ENCODE measurements around the gene ADAM15. TPM values are rescaled to one million over a fixed set of nuclear protein-coding genes. Genes with fewer than 3 reads are reported as not detected.

The ADAM15 gene
- total RNA-seq, 4 donors from 2014 or later: 135 to 194 (median 183) TPM

DNA sequence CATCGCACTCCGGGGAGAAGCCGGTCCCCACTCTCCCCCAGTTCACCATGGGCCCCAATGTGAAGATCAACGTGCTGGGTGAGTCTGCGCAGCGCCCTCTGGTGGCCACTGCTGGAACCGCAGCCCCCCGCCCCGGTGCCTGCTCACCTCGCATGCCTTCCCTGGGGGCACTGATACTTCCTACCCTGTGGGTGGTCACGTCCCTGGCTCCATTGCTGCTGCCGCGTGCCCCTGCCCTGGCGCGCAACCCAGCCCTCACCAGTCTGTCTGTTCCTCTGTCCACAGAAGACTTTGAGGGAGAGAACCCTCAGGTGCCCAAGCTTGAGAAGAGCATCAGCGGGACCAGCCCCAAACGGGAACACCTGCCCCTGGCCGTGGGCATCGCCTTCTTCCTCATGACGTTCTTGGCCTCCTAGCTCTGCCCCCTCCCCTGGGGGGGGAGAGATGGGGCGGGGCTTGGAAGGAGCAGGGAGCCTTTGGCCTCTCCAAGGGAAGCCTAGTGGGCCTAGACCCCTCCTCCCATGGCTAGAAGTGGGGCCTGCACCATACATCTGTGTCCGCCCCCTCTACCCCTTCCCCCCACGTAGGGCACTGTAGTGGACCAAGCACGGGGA lies 35.1 kb downstream of the ADAM15 start:
- H3K36me3 ChIP-seq: peaks cover 0 to 8% (median 0%) of the 10 kb centered on the region in 3 donors
- no peak for DNase-seq
- WGBS, 2 donors: 4 to 16% methylated on average over 4 to 9 of the region's 24 CpGs
- no peaks in the 10 kb centered on the region for H3K9me3 ChIP-seq
- TF ChIP-seq, protein P1, sequence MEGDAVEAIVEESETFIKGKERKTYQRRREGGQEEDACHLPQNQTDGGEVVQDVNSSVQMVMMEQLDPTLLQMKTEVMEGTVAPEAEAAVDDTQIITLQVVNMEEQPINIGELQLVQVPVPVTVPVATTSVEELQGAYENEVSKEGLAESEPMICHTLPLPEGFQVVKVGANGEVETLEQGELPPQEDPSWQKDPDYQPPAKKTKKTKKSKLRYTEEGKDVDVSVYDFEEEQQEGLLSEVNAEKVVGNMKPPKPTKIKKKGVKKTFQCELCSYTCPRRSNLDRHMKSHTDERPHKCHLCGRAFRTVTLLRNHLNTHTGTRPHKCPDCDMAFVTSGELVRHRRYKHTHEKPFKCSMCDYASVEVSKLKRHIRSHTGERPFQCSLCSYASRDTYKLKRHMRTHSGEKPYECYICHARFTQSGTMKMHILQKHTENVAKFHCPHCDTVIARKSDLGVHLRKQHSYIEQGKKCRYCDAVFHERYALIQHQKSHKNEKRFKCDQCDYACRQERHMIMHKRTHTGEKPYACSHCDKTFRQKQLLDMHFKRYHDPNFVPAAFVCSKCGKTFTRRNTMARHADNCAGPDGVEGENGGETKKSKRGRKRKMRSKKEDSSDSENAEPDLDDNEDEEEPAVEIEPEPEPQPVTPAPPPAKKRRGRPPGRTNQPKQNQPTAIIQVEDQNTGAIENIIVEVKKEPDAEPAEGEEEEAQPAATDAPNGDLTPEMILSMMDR (IDR thresholded peaks at IDR 0.05): peak; percentile 94 to 100 (median 98)
- TF ChIP-seq POLR2A (IDR thresholded peaks at IDR 0.05): no peak
- H3K4me3 ChIP-seq: peak overlapping the region in 3 of 4 donors; percentile 59 to 84 (median 76)
- intact Hi-C loops (cut with DNase I): no loop called here
- H3K27me3 ChIP-seq: peaks cover 0 to 39% (median 8%) of the 10 kb centered on the region in 4 donors
- H3K4me1 ChIP-seq: peaks cover 42 to 55% (median 44%) of the 10 kb centered on the region in 3 donors
- H3K27ac ChIP-seq: peak overlapping the region; percentile 90 to 97 (median 96)

DNA sequence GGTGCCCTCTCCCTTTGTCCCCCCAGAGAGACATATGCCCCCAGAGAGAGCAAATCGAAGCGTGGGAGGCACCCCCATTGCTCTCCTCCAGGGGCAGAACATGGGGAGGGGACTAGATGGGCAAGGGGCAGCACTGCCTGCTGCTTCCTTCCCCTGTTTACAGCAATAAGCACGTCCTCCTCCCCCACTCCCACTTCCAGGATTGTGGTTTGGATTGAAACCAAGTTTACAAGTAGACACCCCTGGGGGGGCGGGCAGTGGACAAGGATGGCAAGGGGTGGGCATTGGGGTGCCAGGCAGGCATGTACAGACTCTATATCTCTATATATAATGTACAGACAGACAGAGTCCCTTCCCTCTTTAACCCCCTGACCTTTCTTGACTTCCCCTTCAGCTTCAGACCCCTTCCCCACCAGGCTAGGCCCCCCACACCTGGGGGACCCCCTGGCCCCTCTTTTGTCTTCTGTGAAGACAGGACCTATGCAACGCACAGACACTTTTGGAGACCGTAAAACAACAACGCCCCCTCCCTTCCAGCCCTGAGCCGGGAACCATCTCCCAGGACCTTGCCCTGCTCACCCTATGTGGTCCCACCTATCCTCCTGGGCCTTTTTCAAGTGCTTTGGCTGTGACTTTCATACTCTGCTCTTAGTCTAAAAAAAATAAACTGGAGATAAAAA lies 35.9 kb downstream of the ADAM15 start:
- DNase-seq: no peak
- no peak overlapping the region for H3K27ac ChIP-seq
- peaks cover 39 to 54% (median 42%) of the 10 kb centered on the region in 3 donors for H3K4me1 ChIP-seq
- H3K36me3 ChIP-seq: peaks cover 0 to 8% (median 0%) of the 10 kb centered on the region in 3 donors
- TF ChIP-seq POLR2A (IDR thresholded peaks at IDR 0.05): no peak
- TF ChIP-seq, protein P1 (IDR thresholded peaks at IDR 0.05): no peak
- H3K9me3 ChIP-seq: no peaks in the 10 kb centered on the region
- peaks cover 0 to 32% (median 8%) of the 10 kb centered on the region in 4 donors for H3K27me3 ChIP-seq
- WGBS, 2 donors: 76 to 87% methylated on average over 5 to 6 of the region's 8 CpGs
- intact Hi-C loops (cut with DNase I): no loop called here
- no peak overlapping the region for H3K4me3 ChIP-seq

DNA sequence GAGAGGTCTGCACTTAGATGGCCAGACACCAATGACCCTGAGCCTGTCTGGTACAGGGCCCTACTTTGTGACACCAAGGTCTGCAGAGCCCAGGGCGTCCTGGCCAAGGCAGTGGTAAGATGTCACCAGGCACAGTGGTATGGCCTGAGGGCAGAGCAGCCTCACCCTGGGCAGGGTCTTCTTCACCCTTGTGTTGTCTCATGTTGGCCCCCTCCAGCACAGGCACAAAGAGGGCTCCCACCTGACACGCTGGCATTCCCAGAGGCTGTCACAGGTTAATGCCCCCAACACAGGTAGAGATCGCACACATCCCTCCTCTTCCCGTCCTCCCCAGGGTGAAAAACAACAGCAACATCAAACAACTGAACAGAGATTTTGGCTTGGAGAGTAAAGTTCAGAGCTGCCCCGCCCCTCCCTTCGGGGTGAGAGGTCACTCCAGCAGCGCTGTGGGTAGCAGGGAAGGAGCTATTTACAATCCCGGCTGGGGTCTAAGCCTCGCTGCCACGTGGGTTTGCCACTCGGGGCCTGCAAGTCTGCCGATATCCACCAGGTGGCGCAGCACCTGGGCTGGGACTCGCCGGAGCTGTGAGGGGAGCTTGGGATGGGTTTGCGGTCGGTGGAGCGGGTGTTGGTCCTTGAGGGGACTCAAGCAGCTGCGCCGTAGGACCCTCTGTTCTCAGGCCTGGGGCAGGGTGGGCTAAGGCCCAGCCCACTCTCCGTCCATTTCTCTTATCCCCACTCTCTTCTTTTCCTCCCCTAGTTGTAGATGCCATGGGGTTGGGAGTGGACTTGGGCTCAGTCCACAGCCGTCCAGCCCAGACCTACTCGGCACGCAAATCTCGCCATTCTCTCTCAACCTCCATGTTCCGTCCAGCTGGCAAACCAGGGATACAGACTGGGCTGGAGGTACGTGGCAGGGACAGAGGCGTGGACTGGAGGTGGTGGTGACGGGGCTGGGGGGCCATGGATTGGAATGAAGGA lies 40.2 kb downstream of the ADAM15 start:
- H3K36me3 ChIP-seq: peaks cover 0 to 7% (median 0%) of the 10 kb centered on the region in 3 donors
- TF ChIP-seq, protein P1 (IDR thresholded peaks at IDR 0.05): peak; percentile 96 to 100 (median 98)
- no peak for TF ChIP-seq POLR2A (IDR thresholded peaks at IDR 0.05)
- 3 to 14% methylated on average over 13 to 24 of the region's 29 CpGs for WGBS, 2 donors
- H3K27ac ChIP-seq: no peak overlapping the region
- H3K9me3 ChIP-seq: no peaks in the 10 kb centered on the region
- no peak for DNase-seq
- peaks cover 0 to 7% (median 0%) of the 10 kb centered on the region in 4 donors for H3K27me3 ChIP-seq
- intact Hi-C loops (cut with DNase I): loop anchor here (2.0 kb wide), 1 partner anchor 77 kb away; no protein-coding TSS in a partner anchor
- H3K4me3 ChIP-seq: no peak overlapping the region
- H3K4me1 ChIP-seq: peaks cover 13 to 31% (median 20%) of the 10 kb centered on the region in 3 donors

DNA sequence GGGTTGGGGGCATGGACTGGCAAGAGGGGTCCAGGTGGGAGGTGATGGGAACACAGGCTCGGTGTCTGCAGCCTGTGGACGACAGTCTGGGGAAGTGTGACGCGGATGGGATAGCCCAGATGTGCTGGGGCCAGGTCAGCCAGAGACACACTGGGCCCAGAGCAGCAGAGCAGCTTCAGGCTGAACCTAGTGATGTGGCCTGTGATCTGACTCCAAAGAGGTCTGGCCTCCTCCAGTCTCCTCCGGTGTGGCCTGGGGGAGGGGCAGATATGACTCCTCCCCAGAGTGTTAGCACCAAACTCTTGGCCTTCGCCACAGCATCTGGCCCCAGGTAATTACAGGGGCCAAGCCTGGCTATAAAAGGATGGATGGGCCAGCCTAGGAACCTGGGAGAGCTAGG lies 41.0 kb downstream of the ADAM15 start:
- Histone ChIP-seq H3K27ac (no peak overlapping the region), H3K9me3 (no peaks in the 10 kb centered on the region), H3K27me3 (peaks cover 0 to 7% (median 0%) of the 10 kb centered on the region in 4 donors), H3K4me1 (peaks cover 13 to 25% (median 19%) of the 10 kb centered on the region in 3 donors), H3K36me3 (no peaks in the 10 kb centered on the region), H3K4me3 (no peak overlapping the region)
- WGBS, 2 donors: 86 to 87% methylated on average over 4 of the region's 6 CpGs
- intact Hi-C loops (cut with DNase I): loop anchor here (2.0 kb wide), 1 partner anchor 77 kb away; no protein-coding TSS in a partner anchor
- TF ChIP-seq POLR2A (IDR thresholded peaks at IDR 0.05): no peak
- TF ChIP-seq, protein P1 (IDR thresholded peaks at IDR 0.05): no peak
- DNase-seq: no peak
